Loucy (cell line): Measurements from ENCODE around the gene KLHL14.

ENCODE experiments used
- EZH2phosphoT487 ChIP-seq: fragments of 200-600 bp; IDR thresholded peaks from 2 replicates; pipeline ENCODE4 v1.6.1; 2018; ENCODE audit warnings: antibody characterized with exemption, mild to moderate bottlenecking, moderate library complexity, borderline replicate concordance
- TF ChIP-seq, protein P1 (sequence below): fragments of 200-600 bp; sonication (generic); conservative IDR thresholded peaks from 2 replicates; pipeline ENCODE4 v1.5.1; 2014; ENCODE audit warnings: mild to moderate bottlenecking, antibody characterized with exemption, low read length

DNA sequence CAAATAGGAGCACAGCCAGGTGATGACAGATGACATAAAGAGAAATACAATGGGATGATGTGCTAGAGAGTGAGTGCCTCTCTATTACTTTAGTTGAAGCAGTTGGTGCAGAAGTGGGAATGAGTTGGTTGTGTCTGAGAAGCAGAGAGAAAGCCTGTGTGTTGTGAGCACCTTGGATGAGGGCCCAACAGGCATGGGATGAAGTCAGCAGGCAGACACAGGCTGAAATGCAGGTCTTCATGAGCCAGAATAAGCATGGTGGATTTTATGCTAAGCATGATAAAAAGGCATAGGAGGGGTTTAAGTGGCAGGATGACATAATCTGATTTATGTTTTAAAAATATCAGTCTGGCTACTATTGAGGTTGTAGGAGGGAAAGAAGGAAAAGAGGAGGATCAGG is 71.5 kb downstream of the KLHL14 start:
- TF ChIP-seq, protein P1, sequence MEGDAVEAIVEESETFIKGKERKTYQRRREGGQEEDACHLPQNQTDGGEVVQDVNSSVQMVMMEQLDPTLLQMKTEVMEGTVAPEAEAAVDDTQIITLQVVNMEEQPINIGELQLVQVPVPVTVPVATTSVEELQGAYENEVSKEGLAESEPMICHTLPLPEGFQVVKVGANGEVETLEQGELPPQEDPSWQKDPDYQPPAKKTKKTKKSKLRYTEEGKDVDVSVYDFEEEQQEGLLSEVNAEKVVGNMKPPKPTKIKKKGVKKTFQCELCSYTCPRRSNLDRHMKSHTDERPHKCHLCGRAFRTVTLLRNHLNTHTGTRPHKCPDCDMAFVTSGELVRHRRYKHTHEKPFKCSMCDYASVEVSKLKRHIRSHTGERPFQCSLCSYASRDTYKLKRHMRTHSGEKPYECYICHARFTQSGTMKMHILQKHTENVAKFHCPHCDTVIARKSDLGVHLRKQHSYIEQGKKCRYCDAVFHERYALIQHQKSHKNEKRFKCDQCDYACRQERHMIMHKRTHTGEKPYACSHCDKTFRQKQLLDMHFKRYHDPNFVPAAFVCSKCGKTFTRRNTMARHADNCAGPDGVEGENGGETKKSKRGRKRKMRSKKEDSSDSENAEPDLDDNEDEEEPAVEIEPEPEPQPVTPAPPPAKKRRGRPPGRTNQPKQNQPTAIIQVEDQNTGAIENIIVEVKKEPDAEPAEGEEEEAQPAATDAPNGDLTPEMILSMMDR = no peak
- no peak for TF ChIP-seq EZH2phosphoT487
